ENCODE data around the gene RBM10. TPM values are rescaled to one million over a fixed set of nuclear protein-coding genes. Genes with fewer than 3 reads are reported as not detected.

RBM10 gene
- total RNA-seq, 1 experiment from 2014 or later, result 56.9 TPM

GRCh38 chrX:47212381-47213293, 67.6 kb downstream of the RBM10 start:
- BruUV-seq (replicated peaks), result no TSS peak
- H3K9ac ChIP-seq (ENCODE audit: low read length), result no peak overlapping the region
- TF ChIP-seq ZFX (IDR thresholded peaks at IDR 0.05) (no peak), CBX3 (IDR thresholded peaks at IDR 0.05; ENCODE audit: low read depth) (no peak), SP1 (IDR thresholded peaks at IDR 0.05; ENCODE audit: low read depth) (no peak), EZH2 (IDR thresholded peaks at IDR 0.05) (no peak), MAX (IDR thresholded peaks at IDR 0.05) (no peak), REST (IDR thresholded peaks at IDR 0.05; ENCODE audit: low read depth) (no peak), POLR2A (IDR thresholded peaks at IDR 0.05; ENCODE audit: borderline replicate concordance, extremely low read depth, insufficient read depth, insufficient read length) (no peak), TCF7L2 (IDR thresholded peaks at IDR 0.05; ENCODE audit: borderline replicate concordance, extremely low read depth, insufficient read depth, insufficient read length) (no peak), ZNF274 (IDR thresholded peaks at IDR 0.05; ENCODE audit: low read depth, low read length) (no peak), EZH2phosphoT487 (IDR thresholded peaks at IDR 0.05; ENCODE audit: borderline replicate concordance) (no peak), ELF1 (IDR thresholded peaks at IDR 0.05; ENCODE audit: borderline replicate concordance, low read depth) (no peak), FOSL1 (IDR thresholded peaks at IDR 0.05; ENCODE audit: low read depth) (no peak), SRF (IDR thresholded peaks at IDR 0.05; ENCODE audit: low read depth) (no peak), RAD21 (IDR thresholded peaks at IDR 0.05; ENCODE audit: low read depth) (no peak), SIN3A (IDR thresholded peaks at IDR 0.05; ENCODE audit: low read depth) (no peak), YY1 (IDR thresholded peaks at IDR 0.05; ENCODE audit: extremely low read depth, insufficient replicate concordance, low read depth, low read length) (no peak)
- TF ChIP-seq, protein P1, sequence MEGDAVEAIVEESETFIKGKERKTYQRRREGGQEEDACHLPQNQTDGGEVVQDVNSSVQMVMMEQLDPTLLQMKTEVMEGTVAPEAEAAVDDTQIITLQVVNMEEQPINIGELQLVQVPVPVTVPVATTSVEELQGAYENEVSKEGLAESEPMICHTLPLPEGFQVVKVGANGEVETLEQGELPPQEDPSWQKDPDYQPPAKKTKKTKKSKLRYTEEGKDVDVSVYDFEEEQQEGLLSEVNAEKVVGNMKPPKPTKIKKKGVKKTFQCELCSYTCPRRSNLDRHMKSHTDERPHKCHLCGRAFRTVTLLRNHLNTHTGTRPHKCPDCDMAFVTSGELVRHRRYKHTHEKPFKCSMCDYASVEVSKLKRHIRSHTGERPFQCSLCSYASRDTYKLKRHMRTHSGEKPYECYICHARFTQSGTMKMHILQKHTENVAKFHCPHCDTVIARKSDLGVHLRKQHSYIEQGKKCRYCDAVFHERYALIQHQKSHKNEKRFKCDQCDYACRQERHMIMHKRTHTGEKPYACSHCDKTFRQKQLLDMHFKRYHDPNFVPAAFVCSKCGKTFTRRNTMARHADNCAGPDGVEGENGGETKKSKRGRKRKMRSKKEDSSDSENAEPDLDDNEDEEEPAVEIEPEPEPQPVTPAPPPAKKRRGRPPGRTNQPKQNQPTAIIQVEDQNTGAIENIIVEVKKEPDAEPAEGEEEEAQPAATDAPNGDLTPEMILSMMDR (IDR thresholded peaks at IDR 0.05 in 2 of 3, conservative IDR thresholded peaks at IDR 0.05 in 1 of 3; ENCODE audit: borderline replicate concordance in 1 of 3, insufficient read depth in 1 of 3, low read depth in 2 of 3, low read length in 2 of 3), result no peak
- TF ChIP-seq, protein P2, sequence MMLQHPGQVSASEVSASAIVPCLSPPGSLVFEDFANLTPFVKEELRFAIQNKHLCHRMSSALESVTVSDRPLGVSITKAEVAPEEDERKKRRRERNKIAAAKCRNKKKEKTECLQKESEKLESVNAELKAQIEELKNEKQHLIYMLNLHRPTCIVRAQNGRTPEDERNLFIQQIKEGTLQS (IDR thresholded peaks at IDR 0.05), result no peak
- TF ChIP-seq, protein P3, sequence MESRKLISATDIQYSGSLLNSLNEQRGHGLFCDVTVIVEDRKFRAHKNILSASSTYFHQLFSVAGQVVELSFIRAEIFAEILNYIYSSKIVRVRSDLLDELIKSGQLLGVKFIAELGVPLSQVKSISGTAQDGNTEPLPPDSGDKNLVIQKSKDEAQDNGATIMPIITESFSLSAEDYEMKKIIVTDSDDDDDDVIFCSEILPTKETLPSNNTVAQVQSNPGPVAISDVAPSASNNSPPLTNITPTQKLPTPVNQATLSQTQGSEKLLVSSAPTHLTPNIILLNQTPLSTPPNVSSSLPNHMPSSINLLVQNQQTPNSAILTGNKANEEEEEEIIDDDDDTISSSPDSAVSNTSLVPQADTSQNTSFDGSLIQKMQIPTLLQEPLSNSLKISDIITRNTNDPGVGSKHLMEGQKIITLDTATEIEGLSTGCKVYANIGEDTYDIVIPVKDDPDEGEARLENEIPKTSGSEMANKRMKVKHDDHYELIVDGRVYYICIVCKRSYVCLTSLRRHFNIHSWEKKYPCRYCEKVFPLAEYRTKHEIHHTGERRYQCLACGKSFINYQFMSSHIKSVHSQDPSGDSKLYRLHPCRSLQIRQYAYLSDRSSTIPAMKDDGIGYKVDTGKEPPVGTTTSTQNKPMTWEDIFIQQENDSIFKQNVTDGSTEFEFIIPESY (IDR thresholded peaks at IDR 0.05; ENCODE audit: extremely low read depth, insufficient replicate concordance, low read length), result no peak
- H3K4me1 ChIP-seq (ENCODE audit: control insufficient read depth in 1 of 2, insufficient read depth in 2 of 2, low read length in 2 of 2), result peaks cover 6 to 8% of the 10 kb centered on the region in 2 experiments; a peak in 3 of 4 replicates
- peaks cover 25 to 41% of the 10 kb centered on the region in 2 experiments for H3K36me3 ChIP-seq (ENCODE audit: control insufficient read depth in 1 of 2, insufficient read depth in 2 of 2, low read length in 2 of 2)
- no peaks in the 10 kb centered on the region for H3K27me3 ChIP-seq (ENCODE audit: insufficient read depth, low read length)
- no peak overlapping the region for H3K4me2 ChIP-seq (ENCODE audit: low read length)
- no peaks in the 10 kb centered on the region for H4K20me1 ChIP-seq (ENCODE audit: insufficient read depth)
- H3K4me3 ChIP-seq (replicated peaks in 1 of 2; ENCODE audit: low read depth in 1 of 2, low read length in 2 of 2), result no peak overlapping the region
- intact Hi-C loops (cut with micrococcal nuclease), result no loop called here
- RAD21 ChIA-PET (ENCODE audit: low non-redundant PET in 1 of 2, low total read pairs in 2 of 2, uncharacterized antibody in 2 of 2, unreplicated experiment in 2 of 2), result no interaction called here
- CTCF ChIA-PET, result no interaction called here
- DNase-seq (ENCODE audit: low read depth, low spot score) (no peak), ATAC-seq (no peak)
- H3K27ac ChIP-seq (ENCODE audit: low read depth, low read length), result no peak overlapping the region
- H3K9me2 ChIP-seq (ENCODE audit: insufficient read depth), result no peaks in the 10 kb centered on the region
- POLR2A ChIA-PET, result no interaction called here
- no peaks in the 10 kb centered on the region for H3K9me3 ChIP-seq (ENCODE audit: control insufficient read depth in 1 of 2, insufficient read depth in 1 of 2, low read depth in 1 of 2, low read length in 2 of 2)
- H3K79me2 ChIP-seq (ENCODE audit: insufficient read depth, low read length), result no peaks in the 10 kb centered on the region
- no peak overlapping the region for H2AFZ ChIP-seq (ENCODE audit: low read depth, low read length, poor library complexity, severe bottlenecking)
